Activated T-cell treated with anti-CD3 and anti-CD28 coated beads, Interleukin-2, amount 50 U/mL, for 48 hours (primary cell): Measurements from ENCODE around the gene CAPZB.

Experiments used
- DNase-seq, 2 experiments: peaks; one replicate each; pipeline ENCODE4 v3.0.0-alpha.2; 2020

Gene CAPZB

GRCh38 chr1:19426294-19427086, 58.8 kb downstream of the CAPZB start:
- no peak for DNase-seq

- no peak for DNase-seq
These were observed 59.6 kb downstream of the CAPZB start for GRCh38 chr1:19425646-19426239.

- DNase-seq, result no peak
These were observed 60.4 kb downstream of the CAPZB start for GRCh38 chr1:19424651-19425570.

DNA sequence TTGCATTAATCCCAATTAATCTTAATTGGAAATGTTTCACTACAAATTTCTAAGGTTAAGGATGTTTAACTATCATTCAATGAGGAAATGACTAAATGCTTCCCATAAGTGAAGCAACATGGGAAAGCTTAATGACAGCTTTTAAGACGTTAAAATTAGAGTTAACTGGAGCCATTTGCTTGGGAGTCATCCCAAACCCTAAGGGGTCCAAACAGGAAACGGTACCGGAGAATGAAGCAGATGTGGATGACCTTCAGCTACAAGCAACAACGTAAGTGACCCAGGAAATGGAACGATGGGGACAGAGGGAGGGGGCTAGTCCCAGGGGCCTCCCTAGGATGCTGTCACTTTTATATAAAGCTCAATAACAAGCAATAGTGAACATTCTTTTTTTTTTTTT, 62.2 kb downstream of the CAPZB start:
- no peak for DNase-seq

DNA sequence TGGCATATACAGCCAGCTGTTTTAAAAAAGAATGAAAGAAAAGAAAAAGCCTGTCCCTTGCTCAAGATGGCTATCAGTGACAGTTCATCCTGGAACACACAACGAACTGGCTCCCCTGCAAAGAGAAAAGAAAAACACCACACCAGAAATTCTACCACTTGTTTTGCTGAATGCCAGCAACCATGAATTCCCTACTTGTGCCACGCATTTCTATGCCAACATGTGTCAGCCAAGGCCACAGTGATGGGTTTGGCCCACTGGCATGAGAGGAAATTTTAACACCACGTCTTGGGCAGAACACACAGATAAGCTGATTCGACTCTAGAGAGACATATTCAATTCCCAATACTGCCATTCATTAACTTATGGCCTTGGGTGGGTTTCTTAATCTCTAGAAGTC, 64.0 kb downstream of the CAPZB start:
- DNase-seq, result no peak

DNA sequence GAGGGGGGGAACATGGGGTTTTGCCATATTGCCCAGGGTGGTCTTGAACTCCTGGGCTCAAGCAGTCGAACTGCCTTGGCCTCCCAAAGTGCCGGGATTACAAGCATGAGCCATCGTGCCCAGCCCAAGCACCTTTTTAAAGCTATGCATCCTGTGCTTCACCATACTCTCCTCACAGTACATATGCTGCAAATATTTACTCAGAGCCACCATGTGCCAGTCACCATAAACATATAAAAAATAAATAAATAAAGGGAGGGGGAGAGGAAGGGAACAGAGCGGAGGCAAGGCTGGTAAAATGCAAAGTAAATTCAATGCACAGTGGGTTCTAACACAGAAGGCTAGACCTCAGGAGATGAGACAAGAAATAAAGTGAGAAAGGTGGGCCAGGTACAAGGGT, 64.7 kb downstream of the CAPZB start:
- no peak for DNase-seq

DNA sequence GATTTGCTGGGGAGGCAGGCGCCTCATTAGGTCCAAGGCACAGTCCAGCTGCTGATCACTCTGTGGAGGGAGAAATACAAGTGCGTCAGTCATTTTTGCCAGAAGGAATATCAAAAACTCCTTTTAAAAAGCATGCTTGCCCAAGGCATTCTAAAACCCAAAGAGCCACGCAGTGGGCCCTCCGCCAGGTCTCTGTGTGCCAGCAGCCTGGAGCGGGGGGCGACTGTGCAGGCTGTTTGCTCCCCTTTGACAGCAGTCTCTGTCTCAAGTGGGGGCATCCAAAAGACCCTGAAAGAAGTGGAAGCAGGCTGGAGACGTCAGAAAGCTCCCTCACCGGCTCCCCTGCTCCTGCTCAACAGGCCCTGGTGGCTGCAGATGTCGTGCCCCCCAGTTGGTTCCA, 65.6 kb downstream of the CAPZB start:
- no peak for DNase-seq

GRCh38 chr1:19418503-19418971, 66.8 kb downstream of the CAPZB start:
- DNase-seq, result no peak

- no peak for DNase-seq
These were observed 68.3 kb downstream of the CAPZB start for GRCh38 chr1:19416921-19417470.

DNA sequence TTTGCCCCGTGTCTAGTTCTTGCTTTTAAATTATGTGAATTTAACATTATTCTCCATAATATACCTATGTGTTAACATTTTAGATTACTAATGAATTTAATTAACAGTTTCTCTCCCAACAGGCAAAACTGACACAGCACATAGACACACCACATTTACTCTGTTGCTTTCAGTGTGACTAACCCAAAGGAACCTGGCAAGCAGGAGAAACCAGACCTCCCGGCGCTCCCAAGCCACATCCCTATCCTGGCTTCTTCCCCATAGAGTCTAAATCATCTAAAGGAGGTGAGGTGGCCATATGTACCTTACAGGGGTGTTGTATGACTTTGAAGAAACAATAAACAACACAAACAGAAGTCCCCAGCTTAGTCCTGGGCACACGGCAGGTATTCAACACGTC, 69.2 kb downstream of the CAPZB start:
- DNase-seq, result no peak

DNA sequence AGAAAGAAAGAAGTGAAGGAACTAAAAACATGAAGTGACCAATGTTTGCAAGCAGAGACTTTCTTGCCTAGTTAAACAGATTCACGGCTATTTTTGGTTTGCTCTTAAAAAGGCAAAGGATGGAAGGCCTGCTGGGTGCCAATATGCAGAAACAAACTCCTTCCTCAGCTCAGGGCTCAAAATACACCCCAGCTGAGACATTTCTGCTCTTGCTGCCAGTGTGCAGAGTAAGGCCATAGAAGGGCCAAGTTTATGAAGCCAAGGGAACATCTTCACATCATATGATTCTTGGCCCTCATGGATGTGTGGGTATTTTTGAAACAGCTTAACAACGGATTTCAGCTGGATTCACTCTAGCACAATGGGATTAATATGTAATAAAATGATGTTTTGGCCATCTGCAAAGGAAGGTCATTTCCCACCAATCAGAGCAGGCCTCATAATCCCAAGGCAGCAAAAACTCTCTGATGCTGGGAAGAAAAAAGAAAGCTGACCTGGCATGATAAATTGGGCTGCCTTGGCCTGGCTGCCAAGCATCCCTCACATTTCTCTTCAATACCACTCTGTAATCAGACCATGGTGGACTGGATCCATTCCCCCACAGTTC, 70.7 kb downstream of the CAPZB start:
- DNase-seq, result no peak

DNA sequence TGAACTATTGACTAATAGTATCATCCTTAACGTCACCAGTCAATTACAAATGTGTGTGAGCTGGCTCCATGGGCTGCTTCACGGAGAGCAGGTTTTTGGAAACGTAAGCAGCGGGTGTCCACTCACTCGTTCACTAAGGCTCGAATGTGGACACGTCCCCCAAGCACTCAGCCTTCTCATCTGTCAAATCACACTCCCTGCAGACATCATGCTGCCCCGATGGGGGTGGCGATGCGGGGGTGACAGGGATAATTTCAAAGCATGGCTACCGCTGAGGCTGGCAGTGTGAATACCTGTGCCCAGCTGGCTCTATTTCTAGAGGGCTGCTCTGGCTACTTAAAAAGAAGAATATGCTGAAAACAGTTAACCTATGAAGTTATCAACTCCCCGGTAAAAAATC, 71.3 kb downstream of the CAPZB start:
- no peak for DNase-seq

DNA sequence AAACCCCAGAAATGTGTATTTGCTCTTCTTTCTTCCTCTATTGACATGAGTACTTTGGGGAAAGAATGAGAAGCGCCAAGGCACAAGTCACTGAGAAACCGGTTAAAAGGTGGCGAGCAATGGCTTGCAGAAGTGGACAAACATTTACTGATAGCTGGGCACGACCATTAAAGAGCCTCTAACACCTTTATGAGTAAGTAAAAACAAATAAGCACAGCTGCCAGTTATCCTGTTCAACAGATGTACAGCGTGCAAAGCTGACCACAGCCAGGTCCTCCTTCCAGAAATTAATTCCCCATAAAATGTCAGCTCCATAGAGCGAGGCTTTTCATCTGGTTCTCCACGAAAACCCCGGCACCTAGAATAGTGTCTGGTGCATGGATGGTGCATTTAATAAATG, 72.7 kb downstream of the CAPZB start:
- no peak for DNase-seq

DNA sequence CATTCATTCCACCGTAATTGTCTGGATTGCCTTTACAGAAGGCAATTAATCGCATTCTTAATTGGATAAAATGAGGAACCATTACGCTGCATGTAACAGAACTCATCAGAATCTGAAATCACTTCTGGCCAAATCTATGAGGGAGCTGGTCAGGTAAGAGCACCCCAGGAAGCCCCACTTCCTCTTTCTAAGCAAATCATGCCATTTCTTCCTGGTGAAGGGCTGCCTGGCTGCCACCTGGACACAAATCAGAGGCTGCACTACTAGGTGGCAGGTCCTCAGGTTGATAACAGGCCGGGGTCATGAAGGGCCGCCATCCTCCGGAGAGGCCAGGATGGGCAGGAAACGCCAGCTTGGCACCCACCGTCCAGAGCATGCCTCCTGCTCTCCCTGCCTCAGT, 73.7 kb downstream of the CAPZB start:
- DNase-seq, result no peak

DNA sequence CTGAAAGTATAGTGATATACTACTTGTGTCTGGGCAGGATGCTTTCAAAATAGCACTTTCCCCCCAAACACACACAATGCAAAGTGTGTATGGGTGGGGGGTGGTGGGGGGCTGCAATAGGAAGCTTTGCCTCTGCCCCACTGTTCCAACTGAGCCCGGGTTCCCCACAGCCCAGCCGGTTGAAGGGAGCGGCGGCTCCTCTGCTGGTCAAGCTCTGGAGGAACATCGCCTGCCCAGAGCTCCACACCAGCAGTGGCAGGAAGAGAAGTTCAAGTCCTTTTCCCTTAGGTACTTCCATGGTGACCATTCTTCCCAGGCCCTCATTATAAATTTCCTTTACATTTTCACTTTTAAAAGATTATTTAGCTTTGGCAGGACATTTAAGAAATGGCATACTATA, 74.9 kb downstream of the CAPZB start:
- no peak for DNase-seq

DNA sequence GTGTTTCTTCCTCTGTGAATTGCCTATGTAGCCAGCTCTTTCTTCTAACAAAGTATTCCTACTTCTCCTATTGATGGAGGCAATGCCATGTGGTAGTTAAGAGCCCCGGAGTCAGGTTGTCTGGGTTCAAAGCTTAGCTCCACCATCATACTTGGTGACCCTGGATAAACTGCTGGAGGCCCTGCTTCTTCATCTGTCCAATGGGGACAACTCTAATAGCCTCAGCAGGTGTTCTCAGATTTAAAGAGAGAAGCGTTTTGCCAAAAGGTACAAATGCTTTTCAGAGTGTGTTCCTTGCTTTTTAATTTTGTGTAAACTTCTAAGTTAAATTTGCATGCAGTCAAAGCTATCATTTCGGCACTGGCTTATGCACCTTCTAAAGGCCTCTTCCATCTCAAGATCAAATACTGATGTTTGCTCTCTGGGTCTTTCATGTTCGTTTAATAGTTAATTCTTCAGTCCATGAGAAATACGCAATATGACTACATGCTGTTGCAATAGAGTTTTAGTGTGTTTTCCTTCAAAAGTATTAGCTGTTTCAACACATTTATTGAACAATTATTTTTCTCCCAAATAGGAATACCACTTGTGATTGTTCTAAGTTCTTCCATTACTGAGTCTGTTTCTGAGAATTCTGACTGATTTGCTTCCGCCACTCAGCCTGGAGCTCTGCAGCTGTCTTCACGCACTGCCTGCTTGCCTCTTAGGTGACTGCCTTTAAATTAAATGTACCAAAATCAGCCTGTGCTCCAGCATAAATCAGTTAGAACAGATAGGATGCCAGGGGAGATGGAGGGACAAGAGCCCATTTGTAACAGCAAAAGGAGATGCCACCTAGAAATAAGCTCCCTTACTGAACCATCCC, 75.6 kb downstream of the CAPZB start:
- no peak for DNase-seq

GRCh38 chr1:19407494-19408096, 77.7 kb downstream of the CAPZB start:
- DNase-seq, result no peak

DNA sequence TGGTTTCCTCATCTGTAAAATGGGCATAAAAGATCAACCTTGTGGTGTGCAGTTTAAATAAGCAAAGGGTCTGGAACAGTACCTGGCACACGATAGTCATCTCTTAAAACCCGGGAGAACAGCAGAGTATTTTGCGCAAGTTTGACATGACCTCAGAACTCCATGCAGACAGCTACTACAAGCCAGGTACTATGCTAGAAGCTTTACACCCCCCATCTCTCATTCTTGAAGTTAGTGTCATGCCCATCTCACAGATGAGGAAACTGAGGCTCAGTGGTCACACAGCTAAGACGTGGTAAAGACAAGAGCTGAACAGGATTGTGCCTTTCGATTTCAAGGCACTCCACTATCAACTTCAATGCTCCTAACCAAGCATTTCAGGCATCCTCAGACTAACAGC, 78.7 kb downstream of the CAPZB start:
- no peak for DNase-seq

- DNase-seq, result no peak
These were observed 79.4 kb downstream of the CAPZB start for GRCh38 chr1:19405761-19406487.

- no peak for DNase-seq
These were observed 80.1 kb downstream of the CAPZB start for GRCh38 chr1:19405195-19405760.
